HG03175 (cell line): ENCODE results near the gene INAVA.
"Not testable (repeated sequence)": the region's sequence is repeated elsewhere in the genome, so short reads cannot be mapped to it uniquely, and the experiment has no call there.

Experiments used
- ATAC-seq: cut with Tn5 transposase; IDR thresholded peaks from one replicate; pipeline ENCODE4 v1.9.1; 2021; ENCODE audit warnings: mild to moderate bottlenecking, moderate library complexity; ENCODE audit not compliant: unreplicated experiment

INAVA gene

DNA sequence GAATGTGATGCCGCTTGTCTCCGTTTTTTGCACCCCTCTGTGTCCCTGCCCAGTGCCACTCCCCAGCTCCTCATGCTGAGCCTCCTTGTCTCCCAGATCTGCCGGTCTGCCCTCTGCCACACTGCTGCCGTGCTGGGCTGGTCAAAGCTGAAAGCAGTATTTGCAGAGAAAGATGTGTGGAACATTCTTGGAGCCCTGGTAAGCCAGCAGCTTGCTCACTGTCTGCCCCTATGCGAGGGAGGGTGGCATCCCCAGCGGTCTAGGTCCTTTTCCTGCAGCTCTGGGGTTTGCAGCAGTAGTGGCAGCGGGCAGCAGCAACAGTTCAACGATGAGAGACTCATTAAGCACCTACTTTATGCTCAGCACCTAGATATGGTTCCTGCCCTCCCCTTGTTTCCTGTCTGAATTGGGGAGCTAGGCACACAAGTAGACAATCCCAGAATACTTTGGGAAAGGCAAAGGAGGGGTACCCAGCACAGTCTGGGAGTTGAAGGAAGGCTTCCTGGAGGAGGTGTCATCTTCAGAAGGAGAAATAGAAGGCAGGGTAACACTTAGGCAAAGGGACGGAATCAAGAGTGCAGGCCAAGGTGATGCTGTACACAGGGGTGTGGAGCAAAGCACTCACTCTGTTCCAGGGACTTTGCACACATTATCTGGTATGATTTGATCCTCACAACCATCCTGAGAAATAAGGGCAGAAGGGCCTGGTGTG is 65.7 kb downstream of the INAVA start:
- no peak for ATAC-seq

DNA sequence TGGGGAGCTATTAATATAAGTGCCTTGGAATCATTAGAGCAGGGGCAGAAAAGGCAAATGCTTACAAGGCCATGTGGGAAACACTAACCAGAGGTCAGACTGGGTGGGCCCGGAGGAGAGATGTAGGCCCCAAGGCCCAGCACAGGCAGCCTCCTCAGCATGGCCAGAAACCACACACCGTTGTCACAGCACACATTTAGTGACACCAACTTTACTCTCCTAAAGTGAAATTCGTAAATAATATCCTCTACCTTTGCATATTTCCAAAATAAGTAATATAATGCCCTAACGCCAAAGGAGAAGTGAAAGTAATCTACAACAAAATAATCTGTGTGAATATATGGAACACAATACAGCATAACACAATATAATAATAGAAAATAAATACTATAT is 66.2 kb downstream of the INAVA start:
- no peak for ATAC-seq

DNA sequence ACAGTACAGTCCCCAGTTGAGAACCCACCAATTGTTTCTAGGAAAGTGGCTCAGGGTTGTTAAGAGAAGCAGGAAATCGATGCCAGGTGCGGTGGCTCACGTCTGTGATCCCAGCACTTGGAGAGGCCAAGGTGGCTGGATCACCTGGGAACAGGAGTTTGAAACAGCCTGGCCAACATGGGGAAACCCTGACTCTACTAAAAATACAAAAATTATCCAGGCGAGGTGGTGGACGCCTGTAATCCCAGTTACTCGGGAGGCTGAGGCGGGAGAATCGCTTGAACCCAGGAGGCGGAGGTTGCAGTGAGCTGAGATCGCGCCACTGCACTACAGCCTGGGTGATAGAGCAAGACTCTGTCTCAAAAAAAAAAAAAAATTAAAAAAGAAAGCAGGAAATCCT is 67.5 kb downstream of the INAVA start:
- ATAC-seq: not testable (repeated sequence)

DNA sequence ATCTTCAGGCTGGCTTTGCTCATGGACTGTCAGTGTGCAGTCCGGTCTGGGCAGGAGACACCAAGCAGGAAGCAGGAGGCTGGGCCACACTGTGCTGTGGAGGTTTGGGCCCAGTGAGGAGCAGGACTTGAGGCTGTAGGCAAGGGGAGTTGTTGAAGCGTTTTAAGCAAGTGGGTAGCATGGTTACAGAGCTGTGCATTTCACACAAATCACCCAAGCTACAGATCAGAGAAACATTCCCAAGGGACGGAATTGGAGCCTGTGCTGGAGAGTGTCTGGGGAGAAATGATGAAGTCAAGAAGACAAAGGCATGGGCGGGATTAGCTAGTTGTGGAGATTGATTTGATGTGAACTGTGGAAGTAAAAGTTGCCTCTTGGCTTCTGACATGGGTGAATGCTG is 67.9 kb downstream of the INAVA start:
- no peak for ATAC-seq

DNA sequence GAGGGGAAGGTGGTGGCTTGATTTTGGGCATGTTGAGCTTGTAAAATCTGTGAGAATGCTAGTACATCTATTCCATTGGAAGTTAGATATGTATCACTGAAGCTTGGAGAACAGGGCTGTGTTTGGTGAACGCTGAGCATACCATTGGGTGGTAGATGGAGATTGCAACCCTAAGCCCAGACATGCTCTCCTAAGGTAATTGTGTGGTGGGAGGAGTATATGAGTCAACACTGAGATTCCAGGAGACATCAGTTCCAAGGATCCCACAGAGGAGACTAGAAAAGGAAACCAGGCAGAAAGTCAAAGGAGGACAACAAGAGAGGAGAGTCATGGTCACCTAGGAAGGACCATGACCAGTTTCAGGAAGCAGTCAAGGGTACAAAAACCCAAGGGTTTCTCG is 68.4 kb downstream of the INAVA start:
- no peak for ATAC-seq

DNA sequence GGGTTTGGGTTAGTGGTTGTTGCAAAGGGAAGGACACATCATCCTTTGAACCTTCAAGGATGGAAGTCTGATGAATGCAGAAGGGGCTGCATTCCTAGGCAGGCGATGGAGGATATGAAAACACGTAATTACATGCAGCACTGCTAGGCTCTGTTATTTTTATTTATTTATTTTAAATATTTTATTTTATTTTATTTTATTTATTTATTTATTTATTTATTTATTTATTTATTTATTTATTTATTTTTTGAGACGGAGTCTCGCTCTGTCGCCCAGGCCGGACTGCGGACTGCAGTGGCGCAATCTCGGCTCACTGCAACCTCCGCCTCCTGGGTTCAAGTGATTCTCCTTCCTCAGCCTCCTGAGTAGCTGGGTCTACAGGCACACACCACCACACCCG is 69.2 kb downstream of the INAVA start:
- not testable (repeated sequence) for ATAC-seq
